Caco-2 (cell line): Measurements from ENCODE around the gene JPH3. TPM values are rescaled to one million over a fixed set of nuclear protein-coding genes. Genes with fewer than 3 reads are reported as not detected.

Source experiments
- BruUV-seq: library from RNA; stranded (reverse); fragments of 400-500 nt; replicated peaks from 2 replicates; lab custom pipeline; 2021; lab: Mats Ljungman, UMichigan
- CTCF ChIA-PET: fragments of 300-600 bp; sonication (Branson Sonifier 250); formaldehyde crosslinking; loops from one replicate; lab custom pipeline; 2022; ENCODE audit warnings: antibody characterized with exemption; lab: Charles Lee
- POLR2A ChIA-PET: fragments of 300-600 bp; sonication (Branson Sonifier 250); formaldehyde crosslinking; loops from one replicate; lab custom pipeline; 2022; ENCODE audit warnings: antibody characterized with exemption; lab: Charles Lee
- DNase-seq, 2 experiments: peaks; one replicate each; pipeline versions ENCODE4 v3.0.0 to v3.0.0-alpha.2; 2020 to 2022
- H3K27me3 ChIP-seq: replicated peaks from 2 replicates; pipeline ENCODE4 v1.6.0; 2011; ENCODE audit warnings: low read length; ENCODE audit not compliant: control insufficient read depth, insufficient read depth
- H3K36me3 ChIP-seq: 2 replicates; pipeline ENCODE4 v1.5.1; 2011; ENCODE audit warnings: low read length; ENCODE audit not compliant: control insufficient read depth, insufficient read depth
- H3K4me1 ChIP-seq: fragments of 250-450 bp; sonication (Bioruptor Pico); 2 replicates; pipeline ENCODE4 v1.5.1; 2020; ENCODE audit warnings: mild to moderate bottlenecking
- H3K4me3 ChIP-seq: 2 replicates; pipeline ENCODE4 v1.5.1; 2011; ENCODE audit warnings: low read depth, mild to moderate bottlenecking, control low read depth, low read length
- H3K9me3 ChIP-seq: fragments of 250-450 bp; sonication (Bioruptor Pico); 2 replicates; pipeline ENCODE4 v1.5.1; 2020; ENCODE audit warnings: mild to moderate bottlenecking, moderate library complexity
- H3K27ac Mint-ChIP-seq: one replicate; pipeline ENCODE4 v1.8.0; 2022; ENCODE audit warnings: mixed read lengths; ENCODE audit not compliant: unreplicated experiment
- H3K27me3 Mint-ChIP-seq: one replicate; pipeline ENCODE4 v1.8.0; 2022; ENCODE audit warnings: mixed read lengths; ENCODE audit not compliant: insufficient read depth, unreplicated experiment
- H3K36me3 Mint-ChIP-seq: one replicate; pipeline ENCODE4 v1.8.0; 2022; ENCODE audit warnings: mild to moderate bottlenecking, mixed read lengths; ENCODE audit not compliant: insufficient read depth, unreplicated experiment
- H3K4me1 Mint-ChIP-seq: one replicate; pipeline ENCODE4 v1.8.0; 2022; ENCODE audit warnings: low read depth, mixed read lengths; ENCODE audit not compliant: unreplicated experiment
- H3K4me3 Mint-ChIP-seq: one replicate; pipeline ENCODE4 v1.8.0; 2022; ENCODE audit warnings: mild to moderate bottlenecking, moderate library complexity, mixed read lengths; ENCODE audit not compliant: unreplicated experiment
- H3K9me3 Mint-ChIP-seq: one replicate; pipeline ENCODE4 v1.8.0; 2022; ENCODE audit warnings: mixed read lengths; ENCODE audit not compliant: unreplicated experiment
- CTCF ChIP-seq, 2 experiments: fragments of 200-600 bp in 1 of 2; IDR thresholded peaks; 1 replicate in 1 of 2; 2 replicates in 1 of 2; pipeline versions ENCODE4 v1.5.1 to v1.8.0; 2011 to 2022; ENCODE audit warnings: antibody characterized with exemption in 1 of 2, control low read depth in 1 of 2, inconsistent platforms in 1 of 2, low read depth in 1 of 2, low read length in 1 of 2, mild to moderate bottlenecking in 1 of 2, moderate library complexity in 1 of 2; ENCODE audit not compliant: insufficient read depth in 1 of 2, severe bottlenecking in 1 of 2, unreplicated experiment in 1 of 2
- intact Hi-C: fragments of 100-400 bp; cut with micrococcal nuclease; formaldehyde crosslinking; loops from one replicate; pipeline ENCODE4 v1.10.0; 2022; ENCODE audit not compliant: unreplicated experiment
- total RNA-seq: library from RNA; stranded (reverse); gene quantifications from 2 replicates; pipeline ENCODE4 v1.2.3, GENCODE V29; 2022

Gene JPH3
- total RNA-seq, 1 experiment from 2014 or later: 4.8 TPM

GRCh38 chr16:87619360-87620200, 17.3 kb downstream of the JPH3 start:
- TF ChIP-seq CTCF (IDR thresholded peaks at IDR 0.05; ENCODE audit: insufficient read depth in 1 of 2, low read depth in 1 of 2, low read length in 1 of 2, severe bottlenecking in 1 of 2, unreplicated experiment in 1 of 2): no peak
- Histone ChIP-seq H3K27me3 (no peaks in the 10 kb centered on the region), H3K9me3 (no peaks in the 10 kb centered on the region), H3K4me1 (no peaks in the 10 kb centered on the region), H3K36me3 (no peaks in the 10 kb centered on the region), H3K4me3 (no peak overlapping the region)
- no peak overlapping the region for H3K4me3 Mint-ChIP-seq
- DNase-seq: no peak
- H3K36me3 Mint-ChIP-seq: no peaks in the 10 kb centered on the region
- H3K27ac Mint-ChIP-seq: no peak overlapping the region
- peaks cover 20% of the 10 kb centered on the region for H3K27me3 Mint-ChIP-seq
- H3K4me1 Mint-ChIP-seq: no peaks in the 10 kb centered on the region
- ChIA-PET CTCF (interaction anchor here (0.6 to 1.5 kb wide), 6 partner anchors 12 to 158 kb away, joined by 3 to 6 read pairs (median 4); no protein-coding TSS in a partner anchor), POLR2A (no interaction called here)
- intact Hi-C loops: no loop called here
- BruUV-seq: no TSS peak
- H3K9me3 Mint-ChIP-seq: no peaks in the 10 kb centered on the region

DNA sequence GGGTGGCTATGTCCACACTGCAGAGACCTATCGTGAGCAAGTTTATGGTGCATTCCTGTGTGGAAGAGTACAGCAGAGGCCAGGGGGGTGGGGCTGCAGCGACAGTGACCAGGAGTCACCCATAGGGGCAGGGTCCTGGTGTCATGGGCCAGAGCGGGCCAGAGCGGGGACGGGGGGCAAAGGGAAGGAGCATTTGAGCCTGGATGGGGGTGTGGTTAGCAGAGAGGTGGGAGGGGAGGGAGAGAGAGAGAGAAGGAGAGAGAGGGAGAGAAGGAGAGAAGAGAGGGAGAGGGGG, 17.8 kb downstream of the JPH3 start:
- peak in 1 of 2 experiments; percentile 47 for TF ChIP-seq CTCF (IDR thresholded peaks at IDR 0.05; ENCODE audit: insufficient read depth in 1 of 2, low read depth in 1 of 2, low read length in 1 of 2, severe bottlenecking in 1 of 2, unreplicated experiment in 1 of 2)
- H3K27me3 ChIP-seq: no peaks in the 10 kb centered on the region
- H3K27me3 Mint-ChIP-seq: peaks cover 20% of the 10 kb centered on the region
- POLR2A ChIA-PET: no interaction called here
- intact Hi-C loops: no loop called here
- H3K4me1 Mint-ChIP-seq: no peaks in the 10 kb centered on the region
- H3K4me1 ChIP-seq: no peaks in the 10 kb centered on the region
- CTCF ChIA-PET: interaction anchor here (1.1 to 1.5 kb wide), 3 partner anchors 16 to 159 kb away, joined by 3 to 5 read pairs (median 4); no protein-coding TSS in a partner anchor
- BruUV-seq: no TSS peak
- H3K4me3 Mint-ChIP-seq: no peak overlapping the region
- no peaks in the 10 kb centered on the region for H3K9me3 ChIP-seq
- no peak overlapping the region for H3K4me3 ChIP-seq
- H3K36me3 ChIP-seq: no peaks in the 10 kb centered on the region
- H3K36me3 Mint-ChIP-seq: no peaks in the 10 kb centered on the region
- H3K27ac Mint-ChIP-seq: no peak overlapping the region
- DNase-seq: peak in 1 of 2 experiments; percentile 52
- no peaks in the 10 kb centered on the region for H3K9me3 Mint-ChIP-seq

DNA sequence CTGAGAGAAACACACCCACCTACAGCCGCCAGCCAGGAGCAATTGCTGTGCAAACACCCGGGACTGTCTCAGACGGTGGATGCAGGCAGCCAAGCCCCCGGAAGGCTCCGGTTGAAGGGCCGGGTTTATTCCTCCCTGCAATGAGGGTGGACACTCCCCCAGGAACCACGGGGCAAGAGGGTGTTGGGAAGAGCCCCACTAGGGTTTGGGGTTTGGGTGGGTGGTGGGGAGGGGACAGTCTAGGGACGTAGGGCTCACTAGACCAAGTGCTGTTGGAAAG, 19.2 kb downstream of the JPH3 start:
- CTCF ChIA-PET: no interaction called here
- BruUV-seq: no TSS peak
- H3K4me1 Mint-ChIP-seq: no peaks in the 10 kb centered on the region

More for the DNA sequence above, 19.2 kb downstream of the JPH3 start:
- H3K36me3 Mint-ChIP-seq: no peaks in the 10 kb centered on the region
- Histone ChIP-seq H3K9me3 (no peaks in the 10 kb centered on the region), H3K4me3 (no peak overlapping the region), H3K4me1 (no peaks in the 10 kb centered on the region), H3K27me3 (no peaks in the 10 kb centered on the region), H3K36me3 (no peaks in the 10 kb centered on the region)
- H3K9me3 Mint-ChIP-seq: no peaks in the 10 kb centered on the region
- POLR2A ChIA-PET: no interaction called here
- intact Hi-C loops: no loop called here
- no peak overlapping the region for H3K27ac Mint-ChIP-seq
- no peak for DNase-seq
- TF ChIP-seq CTCF (IDR thresholded peaks at IDR 0.05; ENCODE audit: insufficient read depth in 1 of 2, low read depth in 1 of 2, low read length in 1 of 2, severe bottlenecking in 1 of 2, unreplicated experiment in 1 of 2): no peak
- H3K27me3 Mint-ChIP-seq: peaks cover 14% of the 10 kb centered on the region
- no peak overlapping the region for H3K4me3 Mint-ChIP-seq
